ENCODE results near the gene SH3TC2.
A peak's percentile ranks its signal among the peaks of the same experiment; 100 is the strongest.

Gene SH3TC2

GRCh38 chr5:149036168-149036567 lies 26.7 kb downstream of the SH3TC2 start:
- DNase-seq, result no peak
- intact Hi-C loops (cut with DNase I), result loop anchor here (10.0 kb wide), 1 partner anchor 79 kb away; no protein-coding TSS in a partner anchor

GRCh38 chr5:149035372-149035790 lies 27.5 kb downstream of the SH3TC2 start:
- peak; percentile 68 to 97 (median 83) for DNase-seq
- intact Hi-C loops (cut with DNase I), result loop anchor here (1.0 to 10.0 kb wide), 2 partner anchors 79 to 300 kb away; no protein-coding TSS in a partner anchor

GRCh38 chr5:149030838-149031397 lies 31.9 kb downstream of the SH3TC2 start:
- intact Hi-C loops (cut with DNase I), result loop anchor here (10.0 kb wide), 1 partner anchor 84 kb away; no protein-coding TSS in a partner anchor
- no peak for DNase-seq

- no peak for DNase-seq
- intact Hi-C loops (cut with DNase I), result loop anchor here (10.0 kb wide), 1 partner anchor 84 kb away; no protein-coding TSS in a partner anchor
Measured at GRCh38 chr5:149030392-149030791, 32.5 kb downstream of the SH3TC2 start.

GRCh38 chr5:149028984-149029383 lies 33.9 kb downstream of the SH3TC2 start:
- DNase-seq, result no peak
- intact Hi-C loops (cut with DNase I), result no loop called here

DNA sequence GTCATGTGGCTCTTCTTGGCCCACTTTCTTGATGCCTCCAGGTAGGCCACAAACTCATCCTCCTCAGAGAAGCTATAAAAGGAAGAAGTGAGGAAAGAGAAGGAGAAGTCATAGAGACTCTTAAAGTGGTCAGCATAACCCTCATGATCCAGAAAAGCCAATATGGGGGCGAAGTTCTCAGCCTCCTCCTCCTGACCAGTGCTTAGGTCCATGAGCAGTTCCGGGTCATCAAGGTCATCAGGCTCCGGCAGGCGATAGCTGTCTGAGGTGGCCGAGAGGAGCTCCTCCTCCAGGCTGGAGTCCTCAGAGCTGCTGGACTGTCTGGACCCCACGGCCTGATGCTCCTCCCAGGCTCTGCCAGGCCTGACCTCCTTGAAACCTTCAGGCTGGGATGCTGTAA lies 34.7 kb downstream of the SH3TC2 start:
- intact Hi-C loops (cut with DNase I), result no loop called here
- DNase-seq, result no peak

GRCh38 chr5:149027636-149028035 lies 35.2 kb downstream of the SH3TC2 start:
- intact Hi-C loops (cut with DNase I), result no loop called here
- no peak for DNase-seq

- intact Hi-C loops (cut with DNase I), result no loop called here
- no peak for DNase-seq
Measured at GRCh38 chr5:149024943-149025342, 37.9 kb downstream of the SH3TC2 start.

DNA sequence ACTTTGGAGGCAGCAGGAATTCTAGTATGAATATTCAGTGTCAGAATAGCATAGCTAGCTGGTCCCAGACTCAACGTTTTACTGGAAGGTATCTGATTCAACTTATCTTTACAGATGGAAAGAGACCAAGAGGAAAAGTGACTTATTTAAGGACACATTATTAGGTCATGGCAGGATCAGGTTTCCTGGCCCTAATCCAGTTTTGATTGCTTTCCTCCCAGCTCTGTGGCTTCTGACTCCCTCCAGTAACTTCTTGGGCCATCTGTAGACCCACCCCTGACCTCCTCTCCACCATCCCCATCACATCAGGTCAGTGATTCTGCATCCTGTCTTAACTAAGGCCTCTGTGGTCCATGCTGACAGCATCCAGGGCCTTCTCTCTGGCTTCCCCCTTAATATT lies 38.4 kb downstream of the SH3TC2 start:
- DNase-seq, result no peak
- intact Hi-C loops (cut with DNase I), result no loop called here

GRCh38 chr5:149022200-149022599 lies 40.7 kb downstream of the SH3TC2 start:
- no peak for DNase-seq
- intact Hi-C loops (cut with DNase I), result no loop called here

DNA sequence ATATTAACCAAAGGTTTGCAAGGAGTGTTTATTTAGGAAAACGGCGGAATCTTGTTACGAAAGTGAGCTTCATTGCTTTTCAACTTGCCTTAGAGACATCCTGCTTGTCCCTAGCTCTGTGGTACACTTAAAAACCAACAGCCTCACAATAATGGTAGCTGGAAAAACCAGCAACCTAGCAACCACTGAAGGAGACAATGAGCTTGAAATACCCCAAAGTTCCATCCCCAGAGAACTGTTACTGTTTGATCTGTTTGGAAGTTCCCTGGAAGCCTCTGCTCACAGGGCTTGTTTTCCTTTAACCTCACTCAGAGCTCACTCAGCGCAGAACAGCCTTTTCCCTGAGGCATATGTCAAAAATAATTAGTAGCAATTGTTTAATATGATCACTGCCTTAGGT lies 43.2 kb downstream of the SH3TC2 start:
- no peak for DNase-seq

DNA sequence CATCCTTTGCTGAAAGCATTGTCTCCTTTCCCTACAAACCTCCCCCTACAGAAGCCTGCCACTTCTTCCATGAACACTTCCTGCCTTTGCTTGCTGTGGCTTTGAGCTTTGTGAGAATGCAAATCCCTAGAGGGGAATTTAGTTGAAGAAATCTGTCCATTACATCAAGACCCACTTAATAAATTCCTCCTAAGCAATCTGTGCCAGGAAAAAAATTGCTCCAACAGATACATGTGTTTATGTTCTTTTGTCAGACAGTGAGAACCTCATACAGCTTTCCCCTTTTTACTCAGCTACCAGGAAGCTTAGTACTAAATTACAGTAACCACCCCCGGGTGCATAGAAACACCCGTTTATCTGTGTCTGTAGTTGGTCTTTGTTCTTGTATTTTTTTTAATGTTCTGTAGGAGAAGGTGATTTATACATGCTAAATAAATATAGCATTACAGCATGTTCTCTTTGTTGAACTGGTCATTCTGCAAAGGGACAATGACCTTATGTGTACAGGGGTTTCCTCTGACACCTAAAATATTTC lies 43.9 kb downstream of the SH3TC2 start:
- intact Hi-C loops (cut with DNase I), result no loop called here
- DNase-seq, result no peak

More for the DNA sequence above, 43.2 kb downstream of the SH3TC2 start:
- intact Hi-C loops (cut with DNase I), result no loop called here

GRCh38 chr5:149017636-149018035 lies 45.2 kb downstream of the SH3TC2 start:
- no peak for DNase-seq
- intact Hi-C loops (cut with DNase I), result no loop called here

- intact Hi-C loops (cut with DNase I), result no loop called here
- no peak for DNase-seq
Measured at GRCh38 chr5:149015561-149015960, 47.3 kb downstream of the SH3TC2 start.

DNA sequence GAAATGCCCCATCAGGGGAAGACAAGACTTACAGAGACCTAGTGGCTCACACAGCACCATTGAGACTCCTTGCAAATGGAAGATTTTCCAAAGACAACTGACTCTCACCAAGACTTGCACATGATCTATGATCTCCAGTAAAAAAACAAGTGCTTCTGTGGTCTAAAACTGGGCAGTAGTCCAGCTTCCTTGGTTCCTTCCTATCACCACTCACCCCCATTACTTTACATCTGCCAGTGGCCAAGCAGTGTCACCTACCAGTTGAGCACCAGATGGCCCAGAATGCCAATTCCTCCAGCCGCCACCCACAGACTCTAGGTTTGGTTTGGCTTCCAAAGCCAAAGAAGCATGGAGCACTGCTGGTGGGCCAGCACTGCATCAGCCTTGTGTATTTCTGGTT lies 47.7 kb downstream of the SH3TC2 start:
- intact Hi-C loops (cut with DNase I), result no loop called here
- no peak for DNase-seq

- intact Hi-C loops (cut with DNase I), result no loop called here
- DNase-seq, result no peak
Measured at GRCh38 chr5:149014571-149015031, 48.3 kb downstream of the SH3TC2 start.

- intact Hi-C loops (cut with DNase I), result no loop called here
- no peak for DNase-seq
Measured at GRCh38 chr5:149013796-149014195, 49.1 kb downstream of the SH3TC2 start.

- intact Hi-C loops (cut with DNase I), result no loop called here
- no peak for DNase-seq
Measured at GRCh38 chr5:149012350-149012749, 50.5 kb downstream of the SH3TC2 start.

DNA sequence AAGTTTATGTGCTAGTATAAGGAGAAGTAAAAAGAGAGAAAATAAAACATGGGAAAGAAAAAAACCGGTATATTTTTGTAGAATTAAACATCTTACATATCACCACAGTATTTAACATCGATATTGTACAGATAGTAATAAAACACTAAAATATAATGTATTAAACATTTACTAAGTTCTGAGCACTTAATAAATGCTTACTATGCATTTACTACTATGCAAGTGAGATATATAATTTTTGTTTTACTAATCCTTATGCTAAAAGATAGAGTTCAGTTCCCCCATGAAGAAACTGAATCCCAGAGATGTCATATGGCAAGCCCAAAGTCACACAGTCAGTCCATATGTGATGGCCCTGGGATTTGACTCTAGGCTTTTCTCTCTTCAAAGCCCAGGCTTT lies 51.1 kb downstream of the SH3TC2 start:
- intact Hi-C loops (cut with DNase I), result no loop called here
- DNase-seq, result no peak

DNA sequence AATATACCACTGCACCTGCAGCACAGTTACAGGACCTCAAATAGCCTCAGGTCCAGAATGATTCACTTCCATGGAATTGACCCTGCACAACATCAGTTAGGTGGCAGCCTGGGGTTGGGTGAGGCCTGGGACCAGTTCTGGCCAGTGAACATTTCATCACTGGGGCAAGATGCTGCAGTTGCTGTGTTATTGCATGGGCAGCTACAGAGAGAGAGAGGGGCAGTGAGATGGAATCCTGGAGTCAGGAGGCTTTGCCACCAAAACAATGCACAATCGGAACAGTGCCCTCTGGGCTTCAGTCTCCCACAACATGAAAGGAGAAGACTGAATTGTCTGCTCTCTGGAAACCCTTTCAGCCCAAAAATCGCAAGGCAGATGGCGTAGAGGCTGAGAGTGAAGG lies 51.8 kb downstream of the SH3TC2 start:
- DNase-seq, result peak in 2 of 10 donors; percentile 15 to 44
- intact Hi-C loops (cut with DNase I), result no loop called here

GRCh38 chr5:149007174-149007573 lies 55.7 kb downstream of the SH3TC2 start:
- DNase-seq, result no peak
- intact Hi-C loops (cut with DNase I), result no loop called here

- no peak for DNase-seq
- intact Hi-C loops (cut with DNase I), result no loop called here
Measured at GRCh38 chr5:149006426-149006825, 56.4 kb downstream of the SH3TC2 start.
